ENCODE measurements around the gene ERGIC3. TPM values are rescaled to one million over a fixed set of nuclear protein-coding genes. Genes with fewer than 3 reads are reported as not detected.

Gene ERGIC3
- total and polyA plus RNA-seq, 2 donors (not counting 1 experiment from before 2014, with no cell fraction given) = 191 to 254 TPM

GRCh38 chr20:35601990-35602389 lies 60.1 kb downstream of the ERGIC3 start:
- Histone ChIP-seq H3K9me3 (ENCODE audit: control extremely low read depth in 1 of 3, control insufficient read depth in 2 of 3, insufficient read depth in 1 of 3, low read length in 2 of 3) (peaks cover 0 to 6% (median 0%) of the 10 kb centered on the region in 3 donors), H3K27ac (ENCODE audit: low read length in 2 of 2) (no peak overlapping the region), H3K36me3 (replicated peaks in 1 of 2; ENCODE audit: control extremely low read depth in 1 of 2, control insufficient read depth in 1 of 2, extremely low read depth in 1 of 2, insufficient read depth in 2 of 2, low read length in 1 of 2) (no peaks in the 10 kb centered on the region), H3K4me3 (ENCODE audit: control extremely low read depth in 1 of 5, extremely low read depth in 1 of 5, insufficient read depth in 1 of 5, low read depth in 2 of 5, low read length in 4 of 5) (peak overlapping the region in 4 of 5 experiments; percentile 40 to 77 (median 58)), H3K4me1 (ENCODE audit: control insufficient read depth in 2 of 2, insufficient read depth in 2 of 2, low read length in 2 of 2) (peaks cover 16 to 17% of the 10 kb centered on the region in 2 donors), H3K79me2 (ENCODE audit: control insufficient read depth, insufficient read depth, low read length) (no peaks in the 10 kb centered on the region), H3K27me3 (replicated peaks in 1 of 4; ENCODE audit: control extremely low read depth in 1 of 4, control insufficient read depth in 3 of 4, insufficient read depth in 4 of 4, low read length in 3 of 4) (peaks cover 0 to 40% (median 15%) of the 10 kb centered on the region in 4 experiments), H2AFZ (ENCODE audit: insufficient read depth, low read depth, low read length, poor library complexity, severe bottlenecking) (peak overlapping the region; percentile 82), H3K4me2 (replicated peaks; ENCODE audit: low read depth, low read length, poor library complexity, severe bottlenecking) (peak overlapping the region; percentile 98), H4K20me1 (ENCODE audit: control insufficient read depth, insufficient read depth, low read length, poor library complexity, severe bottlenecking) (no peaks in the 10 kb centered on the region), H3K9ac (ENCODE audit: low read length) (peak overlapping the region; percentile 75)
- 45% methylated on average over 25 of the region's 30 CpGs for WGBS (ENCODE audit: insufficient coverage)
- TF ChIP-seq CTCF (IDR thresholded peaks at IDR 0.05) = no peak
- no peak for TF ChIP-seq EZH2 (IDR thresholded peaks at IDR 0.05; ENCODE audit: borderline replicate concordance, insufficient read depth, low read depth, low read length, poor library complexity, severe bottlenecking)
- ChIA-PET POLR2A (no interaction called here), CTCF (interaction anchor here (1.0 to 3.5 kb wide), 13 partner anchors 14 to 511 kb away, joined by 3 to 25 read pairs (median 4); partner anchors contain the start of genes NFS1, ROMO1 and SPAG4)
- no peak overlapping the region for H3K27ac Mint-ChIP-seq
- no peak for ATAC-seq (ENCODE audit: low read depth)
- peak overlapping the region; percentile 89 for H3K4me3 Mint-ChIP-seq
- no peaks in the 10 kb centered on the region for H3K9me3 Mint-ChIP-seq (ENCODE audit: insufficient read depth)
- H3K27me3 Mint-ChIP-seq = peaks cover 43% of the 10 kb centered on the region
- intact Hi-C loops (cut with micrococcal nuclease) = loop anchor here (1.0 to 5.0 kb wide), 3 partner anchors 14 to 282 kb away; partner anchors contain the start of genes NFS1 and ROMO1
- H3K4me1 Mint-ChIP-seq = peaks cover 14% of the 10 kb centered on the region
- no peak for DNase-seq

GRCh38 chr20:35602851-35603495 lies 61.1 kb downstream of the ERGIC3 start:
- no peak overlapping the region for H3K4me3 ChIP-seq (ENCODE audit: control extremely low read depth in 1 of 5, extremely low read depth in 1 of 5, insufficient read depth in 1 of 5, low read depth in 2 of 5, low read length in 4 of 5)
- no peak overlapping the region for H2AFZ ChIP-seq (ENCODE audit: insufficient read depth, low read depth, low read length, poor library complexity, severe bottlenecking)
- no peak overlapping the region for H3K9ac ChIP-seq (ENCODE audit: low read length)
- no peak for DNase-seq
- H3K9me3 ChIP-seq (ENCODE audit: control extremely low read depth in 1 of 3, control insufficient read depth in 2 of 3, insufficient read depth in 1 of 3, low read length in 2 of 3) = peaks cover 0 to 6% (median 0%) of the 10 kb centered on the region in 3 donors
- H3K4me2 ChIP-seq (replicated peaks; ENCODE audit: low read depth, low read length, poor library complexity, severe bottlenecking) = no peak overlapping the region
- ATAC-seq (ENCODE audit: low read depth) = no peak
- Mint-ChIP-seq H3K9me3 (ENCODE audit: insufficient read depth) (no peaks in the 10 kb centered on the region), H3K4me3 (peak overlapping the region; percentile 68), H3K4me1 (peaks cover 16% of the 10 kb centered on the region), H3K27me3 (peaks cover 33% of the 10 kb centered on the region), H3K27ac (no peak overlapping the region)
- H3K27ac ChIP-seq (ENCODE audit: low read length in 2 of 2) = no peak overlapping the region
- POLR2A ChIA-PET = no interaction called here
- intact Hi-C loops (cut with micrococcal nuclease) = loop anchor here (5.0 kb wide), 1 partner anchor 94 kb away; the partner anchor contains the start of genes NFS1 and ROMO1
- TF ChIP-seq CTCF (IDR thresholded peaks at IDR 0.05) (no peak), EZH2 (IDR thresholded peaks at IDR 0.05; ENCODE audit: borderline replicate concordance, insufficient read depth, low read depth, low read length, poor library complexity, severe bottlenecking) (no peak)
- H3K4me1 ChIP-seq (ENCODE audit: control insufficient read depth in 2 of 2, insufficient read depth in 2 of 2, low read length in 2 of 2) = peaks cover 16 to 17% of the 10 kb centered on the region in 2 donors
- no peaks in the 10 kb centered on the region for H3K36me3 ChIP-seq (replicated peaks in 1 of 2; ENCODE audit: control extremely low read depth in 1 of 2, control insufficient read depth in 1 of 2, extremely low read depth in 1 of 2, insufficient read depth in 2 of 2, low read length in 1 of 2)
- H3K79me2 ChIP-seq (ENCODE audit: control insufficient read depth, insufficient read depth, low read length) = no peaks in the 10 kb centered on the region
- peaks cover 0 to 40% (median 15%) of the 10 kb centered on the region in 4 experiments for H3K27me3 ChIP-seq (replicated peaks in 1 of 4; ENCODE audit: control extremely low read depth in 1 of 4, control insufficient read depth in 3 of 4, insufficient read depth in 4 of 4, low read length in 3 of 4)
- CTCF ChIA-PET = interaction anchor here (1.1 to 3.5 kb wide), 5 partner anchors 16 to 282 kb away, joined by 3 to 25 read pairs (median 5); no protein-coding TSS in a partner anchor
- WGBS (ENCODE audit: insufficient coverage) = over 99% methylated on average over 12 of the region's 15 CpGs
- no peaks in the 10 kb centered on the region for H4K20me1 ChIP-seq (ENCODE audit: control insufficient read depth, insufficient read depth, low read length, poor library complexity, severe bottlenecking)
